Stimulated activated memory B cell treated with anti-CD40 and anti-IgM and Interleukin-4, amounts not matched to agents 10 μg/mL and 1 μg/mL and 100 μg/mL, for 72 hours (primary cell): Measurements from ENCODE around the gene HIGD1C.
"Not testable (repeated sequence)": the region's sequence is repeated elsewhere in the genome, so short reads cannot be mapped to it uniquely, and the experiment has no call there.

Experiments used
- ATAC-seq: fragments of 150-1000 bp; cut with Tn5 transposase; 2 replicates; pipeline ENCODE4 v1.10.0; 2021
- H3K27ac Mint-ChIP-seq: one replicate; pipeline ENCODE4 v1.8.0; 2022; ENCODE audit warnings: mild to moderate bottlenecking, mixed read lengths
- H3K27me3 Mint-ChIP-seq: one replicate; pipeline ENCODE4 v1.8.0; 2022; ENCODE audit warnings: mixed read lengths
- H3K36me3 Mint-ChIP-seq: one replicate; pipeline ENCODE4 v1.8.0; 2022; ENCODE audit warnings: mixed read lengths
- H3K4me1 Mint-ChIP-seq: one replicate; pipeline ENCODE4 v1.8.0; 2022; ENCODE audit warnings: mixed read lengths
- H3K4me3 Mint-ChIP-seq: one replicate; pipeline ENCODE4 v1.8.0; 2022; ENCODE audit warnings: mild to moderate bottlenecking, moderate library complexity, mixed read lengths
- H3K9me3 Mint-ChIP-seq: one replicate; pipeline ENCODE4 v1.8.0; 2022; ENCODE audit warnings: mixed read lengths

Gene HIGD1C

DNA sequence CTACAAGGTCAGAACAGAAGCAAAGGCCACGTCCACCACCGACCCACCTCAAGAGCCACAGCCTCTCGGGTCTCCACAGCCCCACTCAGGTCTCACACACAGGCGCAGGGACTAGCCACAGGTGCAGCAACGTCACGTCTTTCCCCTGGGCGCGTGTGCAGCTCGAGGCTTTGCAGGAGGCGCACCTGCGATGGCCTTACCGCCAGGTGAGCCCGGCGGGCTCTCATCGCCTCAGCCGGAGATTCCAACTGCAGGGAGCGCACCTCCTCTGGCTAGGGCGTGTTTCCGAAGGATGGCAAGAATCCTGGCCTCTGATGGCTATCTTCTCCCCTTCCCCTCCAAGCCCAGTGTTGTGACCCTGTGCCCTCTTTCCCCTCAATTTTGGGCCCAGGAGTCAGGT lies at the start of gene HIGD1C:
TSS of gene HIGD1C (plus strand) at position 35 of the 400 bp plus-strand sequence. CDS start 1,455 bp downstream, outside the sequence.
- Mint-ChIP-seq H3K9me3 (no peaks in the 10 kb centered on the region), H3K4me1 (peaks cover 6% of the 10 kb centered on the region), H3K36me3 (no peaks in the 10 kb centered on the region), H3K27ac (no peak within 1 kb of the TSS), H3K27me3 (no peaks in the 10 kb centered on the region), H3K4me3 (no peak within 1 kb of the TSS)
- ATAC-seq, result no peak

DNA sequence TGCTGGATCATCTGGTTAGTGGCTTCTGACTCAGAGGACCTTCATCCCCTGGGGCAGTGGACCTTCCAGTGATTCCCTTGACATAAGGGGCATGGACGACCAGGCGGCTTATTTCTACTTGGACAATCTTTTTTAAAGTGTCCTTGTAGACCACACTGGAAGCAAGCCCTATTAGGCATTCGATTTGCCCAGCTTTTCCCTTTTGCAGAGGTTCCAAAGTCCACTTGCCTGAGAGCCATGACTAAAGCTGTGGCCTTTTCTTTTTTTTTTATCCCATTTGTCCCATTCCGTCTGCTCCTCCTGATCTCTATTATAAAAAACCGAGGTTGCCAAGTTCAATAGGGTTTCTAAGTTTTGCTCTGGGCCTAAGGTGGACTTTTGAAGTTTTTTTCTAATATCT lies 43.9 kb upstream of the HIGD1C start:
- peaks cover 10% of the 10 kb centered on the region for H3K9me3 Mint-ChIP-seq
- H3K27ac Mint-ChIP-seq, H3K27me3 Mint-ChIP-seq, ATAC-seq, H3K4me1 Mint-ChIP-seq, H3K4me3 Mint-ChIP-seq: not testable (repeated sequence)
- H3K36me3 Mint-ChIP-seq, result peaks cover 12% of the 10 kb centered on the region

DNA sequence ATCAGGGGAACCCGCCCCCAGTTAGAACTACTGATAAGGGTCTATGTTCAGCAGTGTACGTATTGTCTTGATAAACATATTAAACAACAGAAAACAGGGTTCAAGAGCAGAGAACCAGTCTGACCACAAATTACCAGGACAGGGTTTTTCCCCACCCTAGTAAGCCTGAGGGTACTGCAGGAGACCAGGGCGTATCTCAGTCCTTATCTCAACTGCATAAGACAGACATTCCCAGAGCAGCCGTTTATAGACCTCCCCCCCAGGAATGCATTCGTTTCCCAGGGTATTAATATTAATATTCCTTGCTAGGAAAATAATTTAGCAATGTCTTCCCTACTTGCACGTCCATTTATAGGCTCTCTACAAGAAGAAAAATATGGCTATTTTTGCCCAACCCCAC lies 40.0 kb upstream of the HIGD1C start:
- not testable (repeated sequence) for H3K4me3 Mint-ChIP-seq, H3K27me3 Mint-ChIP-seq, H3K27ac Mint-ChIP-seq, H3K4me1 Mint-ChIP-seq, ATAC-seq
- H3K36me3 Mint-ChIP-seq, result peaks cover 27% of the 10 kb centered on the region
- peaks cover 18% of the 10 kb centered on the region for H3K9me3 Mint-ChIP-seq

- ATAC-seq, result no peak
- Mint-ChIP-seq H3K4me3 (no peak overlapping the region), H3K9me3 (peaks cover 21% of the 10 kb centered on the region)
Observed at GRCh38 chr12:50913224-50913623, 39.1 kb upstream of the HIGD1C start.

DNA sequence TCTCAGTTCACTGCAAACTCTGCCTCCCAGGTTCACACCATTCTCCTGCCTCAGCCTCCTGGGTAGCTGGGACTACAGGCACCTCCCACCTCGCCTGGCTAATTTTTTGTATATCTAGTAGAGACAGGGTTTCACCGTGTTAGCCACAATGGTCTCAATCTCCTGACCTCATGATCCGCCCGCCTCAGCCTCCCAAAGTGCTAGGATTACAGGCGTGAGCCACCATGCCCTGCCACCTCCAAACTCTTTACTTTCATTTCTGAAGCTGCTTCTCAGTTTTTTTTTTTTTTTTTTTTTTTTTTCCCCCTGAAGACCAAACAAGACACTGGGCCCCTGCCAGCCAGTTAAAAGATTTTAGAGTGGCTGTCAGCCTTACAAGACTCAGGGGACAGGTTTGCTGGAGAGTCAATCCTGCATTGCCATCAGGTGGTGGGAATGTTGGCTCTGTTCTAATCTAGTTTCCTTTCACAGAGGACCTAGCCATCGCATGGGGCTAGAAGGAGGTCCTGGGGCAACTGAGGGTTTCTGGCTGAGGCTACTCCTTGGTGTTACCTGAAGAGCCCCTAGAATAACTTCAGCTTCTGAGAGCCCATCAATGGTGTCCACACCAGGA lies 37.4 kb upstream of the HIGD1C start:
- no peaks in the 10 kb centered on the region for H3K27me3 Mint-ChIP-seq
- peak overlapping the region; percentile 45 for H3K27ac Mint-ChIP-seq
- H3K4me3 Mint-ChIP-seq, result no peak overlapping the region
- peaks cover 35% of the 10 kb centered on the region for H3K36me3 Mint-ChIP-seq
- H3K4me1 Mint-ChIP-seq, result peaks cover 22% of the 10 kb centered on the region
- ATAC-seq, result no peak
- H3K9me3 Mint-ChIP-seq, result peaks cover 21% of the 10 kb centered on the region

More at GRCh38 chr12:50913224-50913623, 39.1 kb upstream of the HIGD1C start:
- Mint-ChIP-seq H3K27me3 (no peaks in the 10 kb centered on the region), H3K36me3 (peaks cover 35% of the 10 kb centered on the region), H3K4me1 (peaks cover 13% of the 10 kb centered on the region), H3K27ac (no peak overlapping the region)

DNA sequence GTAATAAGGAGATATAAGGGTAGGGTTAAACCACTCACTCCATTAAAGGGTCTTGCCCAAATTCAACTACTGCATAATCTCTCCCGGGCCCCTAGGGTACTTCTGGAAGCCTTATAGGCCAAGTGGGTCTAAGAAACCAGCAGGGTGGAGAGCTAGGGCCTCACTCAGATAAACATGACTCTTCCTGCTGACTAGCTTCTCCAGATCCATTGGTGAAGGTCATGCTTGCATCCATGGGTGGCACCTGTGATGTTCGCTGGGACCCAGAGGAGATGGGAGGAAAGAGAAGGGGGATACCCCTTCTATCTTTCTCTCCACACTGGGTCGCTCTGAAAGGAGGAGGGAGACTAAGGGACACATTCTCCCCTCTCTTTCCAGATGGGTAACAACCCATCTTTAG lies 36.1 kb upstream of the HIGD1C start:
- H3K27me3 Mint-ChIP-seq, result no peaks in the 10 kb centered on the region
- H3K4me1 Mint-ChIP-seq, result peaks cover 25% of the 10 kb centered on the region
- H3K4me3 Mint-ChIP-seq, result no peak overlapping the region
- H3K9me3 Mint-ChIP-seq, result peaks cover 16% of the 10 kb centered on the region
- ATAC-seq, result no peak
- H3K27ac Mint-ChIP-seq, result no peak overlapping the region
- H3K36me3 Mint-ChIP-seq, result peaks cover 35% of the 10 kb centered on the region

DNA sequence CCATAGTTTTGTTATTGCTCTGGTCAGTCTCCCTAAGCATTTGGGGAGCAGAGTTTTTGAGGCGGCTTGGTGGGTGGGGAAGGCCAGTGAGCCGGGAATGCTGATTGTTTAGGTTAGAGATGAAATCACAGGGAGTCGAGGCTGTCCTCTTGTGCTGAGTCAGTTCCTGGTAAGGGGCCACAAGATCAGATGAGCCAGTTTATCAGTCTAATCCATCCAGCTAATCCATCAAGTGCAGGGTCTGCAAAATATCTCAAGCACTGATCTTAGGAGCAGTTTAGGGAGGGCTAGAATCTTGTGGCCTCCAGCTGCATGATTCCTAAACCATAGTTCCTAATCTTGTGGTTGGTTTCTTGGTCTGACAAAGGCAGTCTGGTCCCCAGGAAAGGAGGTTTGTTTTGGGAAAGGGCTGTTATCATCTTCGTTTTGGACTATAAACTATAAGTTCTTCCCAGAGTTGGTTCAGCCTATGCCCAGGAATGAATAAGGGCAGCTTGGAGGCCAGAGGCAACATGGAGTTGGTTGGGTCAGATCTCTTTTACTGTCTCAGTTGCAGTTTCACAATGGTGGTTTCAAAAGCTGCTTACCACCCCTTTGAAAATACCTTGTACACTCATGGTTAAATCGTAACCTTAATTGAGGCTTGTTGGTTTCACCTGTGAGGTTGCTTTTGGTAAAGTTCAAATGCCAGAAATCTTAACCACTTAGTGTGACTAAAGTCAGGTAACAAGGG lies 33.6 kb upstream of the HIGD1C start:
- H3K27me3 Mint-ChIP-seq, result no peaks in the 10 kb centered on the region
- H3K36me3 Mint-ChIP-seq, result peaks cover 20% of the 10 kb centered on the region
- peaks cover 44% of the 10 kb centered on the region for H3K4me1 Mint-ChIP-seq
- H3K9me3 Mint-ChIP-seq, result peaks cover 10% of the 10 kb centered on the region
- H3K4me3 Mint-ChIP-seq, result no peak overlapping the region
- H3K27ac Mint-ChIP-seq, result peak overlapping the region; percentile 79
- ATAC-seq, result no peak

DNA sequence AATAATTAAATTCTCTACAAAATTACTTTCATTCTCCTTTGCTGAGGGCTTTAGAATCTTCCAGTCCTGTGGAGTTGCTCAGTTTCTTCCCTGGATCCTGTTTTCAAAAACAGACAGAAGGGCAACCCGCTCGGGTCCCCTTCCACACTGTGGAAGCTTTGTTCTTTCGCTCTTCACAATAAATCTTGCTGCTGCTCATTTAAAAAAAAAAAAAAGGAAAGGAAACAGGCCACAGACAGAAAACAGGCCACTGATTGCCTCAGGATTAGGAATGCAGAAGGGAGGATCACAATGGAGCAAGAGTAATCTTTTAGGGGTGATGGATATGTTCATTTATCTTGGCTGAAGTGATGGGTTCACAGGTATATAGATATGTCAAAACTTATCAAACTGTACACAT lies 29.5 kb upstream of the HIGD1C start:
- H3K27ac Mint-ChIP-seq, result peak overlapping the region; percentile 99
- H3K27me3 Mint-ChIP-seq, result no peaks in the 10 kb centered on the region
- H3K9me3 Mint-ChIP-seq, result no peaks in the 10 kb centered on the region
- ATAC-seq, result no peak
- peaks cover 3% of the 10 kb centered on the region for H3K36me3 Mint-ChIP-seq
- H3K4me3 Mint-ChIP-seq, result peak overlapping the region; percentile 64
- H3K4me1 Mint-ChIP-seq, result peaks cover 63% of the 10 kb centered on the region

- H3K4me1 Mint-ChIP-seq, result peaks cover 63% of the 10 kb centered on the region
- ATAC-seq, result no peak
- peak overlapping the region; percentile 99 for H3K27ac Mint-ChIP-seq
Observed at GRCh38 chr12:50923361-50924130, 28.8 kb upstream of the HIGD1C start.

DNA sequence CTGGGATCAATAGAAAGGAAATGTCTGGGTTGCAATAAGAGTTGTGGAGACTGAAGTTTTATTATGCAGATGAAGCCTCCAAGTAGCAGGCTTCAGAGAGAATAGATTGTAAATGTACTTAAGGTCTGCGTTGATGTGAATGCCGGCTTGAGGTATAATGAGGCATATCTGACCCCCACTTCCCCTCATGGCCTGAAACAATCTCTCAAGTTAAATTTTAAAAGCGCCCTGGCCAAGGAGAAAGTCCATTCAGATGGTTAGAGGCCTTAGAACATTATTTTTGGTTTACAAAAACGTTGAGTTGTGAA lies 28.3 kb upstream of the HIGD1C start:
- peak overlapping the region; percentile 76 for H3K4me3 Mint-ChIP-seq
- peak overlapping the region; percentile 99 for H3K27ac Mint-ChIP-seq
- H3K27me3 Mint-ChIP-seq, result no peaks in the 10 kb centered on the region
- H3K36me3 Mint-ChIP-seq, result no peaks in the 10 kb centered on the region
- H3K4me1 Mint-ChIP-seq, result peaks cover 64% of the 10 kb centered on the region
- peak; percentile 32 for ATAC-seq
- no peaks in the 10 kb centered on the region for H3K9me3 Mint-ChIP-seq

More at GRCh38 chr12:50923361-50924130, 28.8 kb upstream of the HIGD1C start:
- peak overlapping the region; percentile 76 for H3K4me3 Mint-ChIP-seq
- no peaks in the 10 kb centered on the region for H3K36me3 Mint-ChIP-seq
- H3K27me3 Mint-ChIP-seq, result no peaks in the 10 kb centered on the region
- H3K9me3 Mint-ChIP-seq, result no peaks in the 10 kb centered on the region

- H3K27ac Mint-ChIP-seq, result peak overlapping the region; percentile 99
- H3K36me3 Mint-ChIP-seq, result no peaks in the 10 kb centered on the region
- H3K9me3 Mint-ChIP-seq, result no peaks in the 10 kb centered on the region
- ATAC-seq, result peak; percentile 99
- H3K4me3 Mint-ChIP-seq, result peak overlapping the region; percentile 97
- no peaks in the 10 kb centered on the region for H3K27me3 Mint-ChIP-seq
- peaks cover 69% of the 10 kb centered on the region for H3K4me1 Mint-ChIP-seq
Observed at GRCh38 chr12:50924439-50925341, 27.7 kb upstream of the HIGD1C start.

DNA sequence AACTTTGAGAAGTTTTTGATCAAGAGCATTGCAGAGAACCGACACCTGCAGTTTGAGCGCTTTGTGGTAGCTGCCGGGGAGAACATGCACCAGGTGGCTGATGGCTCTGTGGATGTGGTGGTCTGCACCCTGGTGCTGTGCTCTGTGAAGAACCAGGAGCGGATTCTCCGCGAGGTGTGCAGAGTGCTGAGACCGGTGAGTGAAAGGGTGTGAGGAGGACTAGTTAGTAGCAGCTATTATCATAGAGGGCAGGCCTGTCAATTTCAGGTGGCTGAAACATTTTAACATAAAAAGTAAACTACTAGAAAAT lies 27.0 kb upstream of the HIGD1C start:
- Mint-ChIP-seq H3K9me3 (no peaks in the 10 kb centered on the region), H3K36me3 (peaks cover 6% of the 10 kb centered on the region), H3K4me3 (peak overlapping the region; percentile 97), H3K27me3 (no peaks in the 10 kb centered on the region), H3K4me1 (peaks cover 64% of the 10 kb centered on the region), H3K27ac (peak overlapping the region; percentile 99)
- ATAC-seq, result peak; percentile 34

- peaks cover 10% of the 10 kb centered on the region for H3K36me3 Mint-ChIP-seq
- no peaks in the 10 kb centered on the region for H3K27me3 Mint-ChIP-seq
- H3K9me3 Mint-ChIP-seq, result no peaks in the 10 kb centered on the region
- peak overlapping the region; percentile 97 for H3K4me3 Mint-ChIP-seq
- ATAC-seq, result no peak
- H3K27ac Mint-ChIP-seq, result peak overlapping the region; percentile 99
- H3K4me1 Mint-ChIP-seq, result peaks cover 67% of the 10 kb centered on the region
Observed at GRCh38 chr12:50925920-50926319, 26.4 kb upstream of the HIGD1C start.

- Mint-ChIP-seq H3K4me1 (peaks cover 71% of the 10 kb centered on the region), H3K27me3 (no peaks in the 10 kb centered on the region), H3K9me3 (no peaks in the 10 kb centered on the region), H3K36me3 (peaks cover 15% of the 10 kb centered on the region), H3K4me3 (peak overlapping the region; percentile 97), H3K27ac (peak overlapping the region; percentile 99)
- ATAC-seq, result no peak
Observed at GRCh38 chr12:50926415-50926814, 25.9 kb upstream of the HIGD1C start.

GRCh38 chr12:50926932-50927331 lies 25.4 kb upstream of the HIGD1C start:
- not testable (repeated sequence) for ATAC-seq, H3K9me3 Mint-ChIP-seq, H3K27me3 Mint-ChIP-seq
- peaks cover 71% of the 10 kb centered on the region for H3K4me1 Mint-ChIP-seq
- peak overlapping the region; percentile 99 for H3K27ac Mint-ChIP-seq
- peak overlapping the region; percentile 97 for H3K4me3 Mint-ChIP-seq
- peaks cover 15% of the 10 kb centered on the region for H3K36me3 Mint-ChIP-seq
